H9 (cell line): ENCODE data around the gene SURF4. TPM values are rescaled to one million over a fixed set of nuclear protein-coding genes. Genes with fewer than 3 reads are reported as not detected.

Experiments used
- DNase-seq: peaks from one replicate; pipeline ENCODE4 v3.0.0-alpha.2; 2017
- H2AFZ ChIP-seq: one replicate; pipeline ENCODE4 v1.6.1; 2013; ENCODE audit warnings: mild to moderate bottlenecking, low read length, control low read depth, moderate library complexity
- H2AK5ac ChIP-seq: 2 replicates; pipeline ENCODE4 v1.6.1; 2013; ENCODE audit warnings: low read length, control low read depth, mixed read lengths; ENCODE audit not compliant: insufficient read length
- H2BK120ac ChIP-seq: one replicate; pipeline ENCODE4 v1.6.1; 2013; ENCODE audit warnings: low read depth, mild to moderate bottlenecking, low read length, control low read depth, inconsistent platforms; ENCODE audit not compliant: poor library complexity, severe bottlenecking
- H2BK12ac ChIP-seq: 2 replicates; pipeline ENCODE4 v1.6.1; 2013; ENCODE audit warnings: low read length, control low read depth, mixed read lengths, low read depth; ENCODE audit not compliant: insufficient read length
- H2BK15ac ChIP-seq: 2 replicates; pipeline ENCODE4 v1.6.1; 2013; ENCODE audit warnings: low read depth, low read length, control low read depth
- H2BK20ac ChIP-seq: one replicate; pipeline ENCODE4 v1.6.1; 2013; ENCODE audit warnings: low read depth, mild to moderate bottlenecking, low read length, control low read depth, inconsistent platforms; ENCODE audit not compliant: poor library complexity, severe bottlenecking
- H2BK5ac ChIP-seq: 2 replicates; pipeline ENCODE4 v1.6.1; 2013; ENCODE audit warnings: low read length, control low read depth, mixed read lengths; ENCODE audit not compliant: insufficient read length
- H3K14ac ChIP-seq: 2 replicates; pipeline ENCODE4 v1.6.1; 2013; ENCODE audit warnings: low read length, control low read depth; ENCODE audit not compliant: insufficient read depth
- H3K18ac ChIP-seq: 2 replicates; pipeline ENCODE4 v1.6.1; 2013; ENCODE audit warnings: low read depth, mild to moderate bottlenecking, mixed read lengths, low read length, control low read depth; ENCODE audit not compliant: insufficient read length
- H3K23ac ChIP-seq: 2 replicates; pipeline ENCODE4 v1.6.1; 2013; ENCODE audit warnings: low read length, control low read depth, mixed read lengths, low read depth; ENCODE audit not compliant: insufficient read length
- H3K23me2 ChIP-seq: 2 replicates; pipeline ENCODE4 v1.6.1; 2013; ENCODE audit warnings: low read depth, mild to moderate bottlenecking, mixed read lengths, low read length, control low read depth; ENCODE audit not compliant: insufficient read length, poor library complexity, severe bottlenecking
- H3K27ac ChIP-seq: 2 replicates; pipeline ENCODE4 v1.5.1; 2013; ENCODE audit warnings: low read length, control low read depth, mixed read lengths, low read depth; ENCODE audit not compliant: insufficient read length
- H3K27me3 ChIP-seq: 2 replicates; pipeline ENCODE4 v1.6.1; 2013; ENCODE audit warnings: low read length, control low read depth, inconsistent platforms; ENCODE audit not compliant: insufficient read depth
- H3K4ac ChIP-seq: 2 replicates; pipeline ENCODE4 v1.6.1; 2013; ENCODE audit warnings: low read depth, mild to moderate bottlenecking, control low read depth, inconsistent platforms, low read length, moderate library complexity
- H3K4me1 ChIP-seq: 2 replicates; pipeline ENCODE4 v1.6.1; 2013; ENCODE audit warnings: low read length, control low read depth, inconsistent platforms; ENCODE audit not compliant: insufficient read depth
- H3K4me2 ChIP-seq: 2 replicates; pipeline ENCODE4 v1.6.1; 2013; ENCODE audit warnings: low read length, control low read depth, mixed read lengths; ENCODE audit not compliant: insufficient read length, insufficient read depth
- H3K56ac ChIP-seq: 2 replicates; pipeline ENCODE4 v1.6.1; 2013; ENCODE audit warnings: low read depth, mild to moderate bottlenecking, mixed read lengths, low read length, control low read depth; ENCODE audit not compliant: insufficient read length
- H3K79me1 ChIP-seq: 2 replicates; pipeline ENCODE4 v1.6.1; 2013; ENCODE audit warnings: low read depth, mild to moderate bottlenecking, moderate library complexity, low read length, control low read depth, inconsistent platforms; ENCODE audit not compliant: insufficient read depth, poor library complexity, severe bottlenecking
- H3K79me2 ChIP-seq: 2 replicates; pipeline ENCODE4 v1.6.1; 2013; ENCODE audit warnings: low read length, control low read depth, inconsistent platforms; ENCODE audit not compliant: insufficient read depth
- H3K9ac ChIP-seq: 2 replicates; pipeline ENCODE4 v1.6.1; 2013; ENCODE audit warnings: low read length, control low read depth, mixed read lengths; ENCODE audit not compliant: insufficient read length; ENCODE audit errors: extremely low read depth
- H3K9me3 ChIP-seq: one replicate; pipeline ENCODE4 v1.6.1; 2013; ENCODE audit warnings: low read depth, low read length, inconsistent platforms; ENCODE audit not compliant: control insufficient read depth
- H3T11ph ChIP-seq: one replicate; pipeline ENCODE4 v1.6.1; 2013; ENCODE audit warnings: mild to moderate bottlenecking, low read length, control low read depth, inconsistent platforms
- H4K20me1 ChIP-seq: one replicate; pipeline ENCODE4 v1.6.1; 2013; ENCODE audit not compliant: control insufficient read depth, insufficient read length, insufficient read depth
- H4K5ac ChIP-seq: 2 replicates; pipeline ENCODE4 v1.6.1; 2013; ENCODE audit warnings: low read depth, mild to moderate bottlenecking, mixed read lengths, low read length, control low read depth; ENCODE audit not compliant: insufficient read length
- H4K8ac ChIP-seq: replicated peaks from 2 replicates; pipeline ENCODE4 v1.6.1; 2013; ENCODE audit warnings: low read length, control low read depth, mixed read lengths, low read depth; ENCODE audit not compliant: insufficient read length
- H4K91ac ChIP-seq: 2 replicates; pipeline ENCODE4 v1.6.1; 2013; ENCODE audit warnings: low read depth, mild to moderate bottlenecking, moderate library complexity, mixed read lengths, low read length, control low read depth; ENCODE audit not compliant: insufficient read length
- H3K27ac Mint-ChIP-seq, 3 experiments: 2 replicates in 2 of 3; 3 replicates in 1 of 3; pipeline ENCODE4 v1.8.0; 2020 to 2021; ENCODE audit warnings: mixed read lengths in 3 of 3, mild to moderate bottlenecking in 1 of 3, moderate library complexity in 1 of 3
- H3K27me3 Mint-ChIP-seq: 2 replicates; pipeline ENCODE4 v1.8.0; 2021; ENCODE audit warnings: low read depth, mild to moderate bottlenecking, moderate library complexity, mixed read lengths
- H3K36me3 Mint-ChIP-seq, 3 experiments: 2 replicates in 2 of 3; 3 replicates in 1 of 3; pipeline ENCODE4 v1.8.0; 2020 to 2021; ENCODE audit warnings: low read depth in 3 of 3, mixed read lengths in 3 of 3; ENCODE audit not compliant: insufficient read depth in 1 of 3
- H3K4me1 Mint-ChIP-seq, 2 experiments: 2 replicates each; pipeline ENCODE4 v1.8.0; 2020; ENCODE audit warnings: mixed read lengths in 2 of 2
- H3K4me3 Mint-ChIP-seq, 2 experiments: 2 replicates in 1 of 2; 3 replicates in 1 of 2; pipeline ENCODE4 v1.8.0; 2020 to 2021; ENCODE audit warnings: mild to moderate bottlenecking in 2 of 2, mixed read lengths in 2 of 2, moderate library complexity in 1 of 2
- H3K9me3 Mint-ChIP-seq, 2 experiments: 2 replicates in 1 of 2; 3 replicates in 1 of 2; pipeline ENCODE4 v1.8.0; 2020; ENCODE audit warnings: mild to moderate bottlenecking in 2 of 2, mixed read lengths in 2 of 2, moderate library complexity in 1 of 2
- CTCF ChIP-seq: fragments of 200-600 bp; sonication (generic); conservative IDR thresholded peaks from 3 replicates; pipeline ENCODE4 v1.8.0; 2021; ENCODE audit warnings: antibody characterized with exemption, mild to moderate bottlenecking
- WGBS: extraction: QIAGEN DNeasy Blood & Tissue Kit; methylation state at CpG from one replicate; pipeline ENCODE4 v1.1.7; 2013; ENCODE audit warnings: missing lambda C conversion rate, low lambda C conversion rate, mixed read lengths; ENCODE audit not compliant: insufficient read length; ENCODE audit errors: extremely low coverage; 5-methylcytosine and 5-hydroxymethylcytosine counted together
- total RNA-seq: library from RNA; stranded (reverse); gene quantifications from 2 replicates; pipeline ENCODE4 v1.2.1, GENCODE V29; 2021

The SURF4 gene
- total RNA-seq, 1 experiment from 2014 or later, result 146 TPM

- H3K14ac ChIP-seq, result no peak overlapping the region
- no peaks in the 10 kb centered on the region for H3K4me1 ChIP-seq
- H2AK5ac ChIP-seq, result no peak overlapping the region
- Mint-ChIP-seq H3K27me3 (peaks cover 13% of the 10 kb centered on the region), H3K4me1 (peaks cover 28 to 37% of the 10 kb centered on the region in 2 experiments), H3K36me3 (peaks cover 0 to 12% (median 10%) of the 10 kb centered on the region in 3 experiments; a peak in 6 of 7 replicates), H3K9me3 (peaks cover 6 to 7% of the 10 kb centered on the region in 2 experiments; a peak in 4 of 5 replicates), H3K4me3 (no peak overlapping the region), H3K27ac (0 out of 7 replicates have a peak overlapping the region, but pooled peaks of 1 of the 3 experiments have one; percentile 31)
- H4K5ac ChIP-seq, result no peak overlapping the region
- H2BK20ac ChIP-seq, result no peak overlapping the region
- no peak overlapping the region for H2BK5ac ChIP-seq
- H3K18ac ChIP-seq, result no peak overlapping the region
- no peaks in the 10 kb centered on the region for H3K79me2 ChIP-seq
- H4K8ac ChIP-seq, result no peak overlapping the region
- H4K20me1 ChIP-seq, result no peaks in the 10 kb centered on the region
- no peak overlapping the region for H2BK120ac ChIP-seq
- peaks cover 2% of the 10 kb centered on the region for H3K23me2 ChIP-seq
- H3K23ac ChIP-seq, result no peak overlapping the region
- no peaks in the 10 kb centered on the region for H3K79me1 ChIP-seq
- H3T11ph ChIP-seq, result no peak overlapping the region
- H2BK15ac ChIP-seq, result no peak overlapping the region
- no peak overlapping the region for H3K4me2 ChIP-seq
- H3K4ac ChIP-seq, result no peak overlapping the region
- no peaks in the 10 kb centered on the region for H3K27me3 ChIP-seq
- H2AFZ ChIP-seq, result no peak overlapping the region
- no peak overlapping the region for H3K56ac ChIP-seq
- H3K9ac ChIP-seq, result no peak overlapping the region
- WGBS, result no CpG with 5 or more reads among the region's 3 CpGs
- no peak for TF ChIP-seq CTCF
- H4K91ac ChIP-seq, result no peak overlapping the region
- no peak overlapping the region for H2BK12ac ChIP-seq
- H3K27ac ChIP-seq, result no peak overlapping the region
- DNase-seq, result no peak
- H3K9me3 ChIP-seq, result no peaks in the 10 kb centered on the region
Observed at GRCh38 chr9:133423216-133423615, 47.4 kb upstream of the SURF4 start.
